Thoracic aorta endothelial cell (primary cell): ENCODE data around the gene BHLHE23. TPM values are rescaled to one million over a fixed set of nuclear protein-coding genes. Genes with fewer than 3 reads are reported as not detected.

ENCODE experiments used
- total RNA-seq: library from RNA; depleted of rRNA; stranded (reverse); fragments of >200 nt; gene quantifications from 2 replicates; pipeline ENCODE4 v1.2.3, GENCODE V29; 2012

BHLHE23 gene
- not detected in 2 replicates for total RNA-seq

GRCh38 chr20:63006540-63007359 is at the start of gene BHLHE23:
TSS of gene BHLHE23 (minus strand) at chr20:63006964. CDS start at chr20:63006774, 190 bp downstream.

Other genes with a start within 250 kb of the BHLHE23 start
- gene MRGBP, start 210.5 kb downstream of the BHLHE23 start, total RNA-seq, result 20.1 and 21.3 TPM in 2 replicates
- 33.2 and 43.6 TPM in 2 replicates for gene OGFR, start 202.1 kb downstream of the BHLHE23 start, total RNA-seq
- 0.27 and 0.29 TPM in 2 replicates for gene COL9A3, start 189.9 kb downstream of the BHLHE23 start, total RNA-seq
- gene TCFL5, start 145.1 kb downstream of the BHLHE23 start, total RNA-seq, result 12.3 and 12.6 TPM in 2 replicates
- gene DIDO1, start 80.5 kb downstream of the BHLHE23 start, total RNA-seq, result 50.9 and 52.2 TPM in 2 replicates
- 34.0 and 37.6 TPM in 2 replicates for gene GID8, start 68.8 kb downstream of the BHLHE23 start, total RNA-seq
- 12.5 and 19.2 TPM in 2 replicates for gene SLC17A9, start 54.3 kb downstream of the BHLHE23 start, total RNA-seq
- 36.2 and 42.1 TPM in 2 replicates for gene YTHDF1, start 209.2 kb upstream of the BHLHE23 start, total RNA-seq
- 0.27 TPM in 1 of 2 replicates, not detected in the other for gene BIRC7, start 228.9 kb upstream of the BHLHE23 start, total RNA-seq
- not detected in 2 replicates for gene NKAIN4, start 247.5 kb upstream of the BHLHE23 start, total RNA-seq